Endodermal cell (in vitro differentiated cells): ENCODE data around the gene DSTN. TPM values are rescaled to one million over a fixed set of nuclear protein-coding genes. Genes with fewer than 3 reads are reported as not detected.

ENCODE experiments used
- DNase-seq: peaks from one replicate; pipeline ENCODE4 v3.0.0-alpha.2; 2017
- H3K27ac ChIP-seq: 2 replicates; pipeline ENCODE4 v1.5.1; 2013; ENCODE audit warnings: mild to moderate bottlenecking, low read depth, low read length, moderate library complexity
- H3K27me3 ChIP-seq: 2 replicates; pipeline ENCODE4 v1.6.1; 2013; ENCODE audit warnings: mild to moderate bottlenecking, low read length, moderate library complexity; ENCODE audit not compliant: insufficient read depth, control insufficient read depth, poor library complexity, severe bottlenecking
- H3K36me3 ChIP-seq: 2 replicates; pipeline ENCODE4 v1.7.0; 2013; ENCODE audit warnings: mild to moderate bottlenecking, low read length, moderate library complexity; ENCODE audit not compliant: control insufficient read depth, insufficient read depth
- H3K4me1 ChIP-seq: one replicate; pipeline ENCODE4 v1.7.0; 2013; ENCODE audit warnings: low read length; ENCODE audit not compliant: control insufficient read depth, insufficient read depth
- H3K4me3 ChIP-seq: 2 replicates; pipeline ENCODE4 v1.5.1; 2013; ENCODE audit warnings: mild to moderate bottlenecking, low read length, moderate library complexity
- H3K9ac ChIP-seq: 2 replicates; pipeline ENCODE4 v1.6.1; 2013; ENCODE audit warnings: mild to moderate bottlenecking, low read length, moderate library complexity; ENCODE audit not compliant: poor library complexity, severe bottlenecking; ENCODE audit errors: extremely low read depth
- H3K9me3 ChIP-seq: 2 replicates; pipeline ENCODE4 v1.6.1; 2013; ENCODE audit warnings: mild to moderate bottlenecking, low read length, moderate library complexity; ENCODE audit not compliant: control insufficient read depth
- H3K27ac Mint-ChIP-seq: 2 replicates; pipeline ENCODE4 v1.8.0; 2020; ENCODE audit warnings: mixed read lengths
- H3K27me3 Mint-ChIP-seq: 2 replicates; pipeline ENCODE4 v1.8.0; 2021; ENCODE audit warnings: mild to moderate bottlenecking, mixed read lengths; ENCODE audit not compliant: insufficient read depth
- H3K36me3 Mint-ChIP-seq: 2 replicates; pipeline ENCODE4 v1.8.0; 2020; ENCODE audit warnings: low read depth, mixed read lengths
- H3K4me1 Mint-ChIP-seq: 2 replicates; pipeline ENCODE4 v1.8.0; 2020; ENCODE audit warnings: mixed read lengths
- H3K4me3 Mint-ChIP-seq: 2 replicates; pipeline ENCODE4 v1.8.0; 2020; ENCODE audit warnings: mild to moderate bottlenecking, moderate library complexity, mixed read lengths
- H3K9me3 Mint-ChIP-seq: 2 replicates; pipeline ENCODE4 v1.8.0; 2020; ENCODE audit warnings: mild to moderate bottlenecking, mixed read lengths
- WGBS, 2 experiments: methylation state at CpG; one replicate each; pipeline versions ENCODE4 v1.1.5 to v1.1.7; 2013; ENCODE audit warnings: missing lambda C conversion rate in 2 of 2, mixed read lengths in 1 of 2; ENCODE audit not compliant: insufficient coverage in 1 of 2, insufficient read length in 1 of 2; 5-methylcytosine and 5-hydroxymethylcytosine counted together
- total RNA-seq, 2 donors: library from RNA; stranded (reverse); fragmentation: NEBNext Ultra II Directional in 1 of 2; extraction: Animal tissue kit (Norgen Biotek cat#: 25700) in 1 of 2; gene quantifications; 2 replicates in 1 of 2; 3 replicates in 1 of 2; pipeline ENCODE4 v1.2.1, GENCODE V29; 2021
- TF ChIP-seq, protein P1 (sequence below): fragments of 200-600 bp; sonication (generic); conservative IDR thresholded peaks from 2 replicates; pipeline ENCODE4 v1.5.0; 2021; ENCODE audit warnings: antibody characterized with exemption, mild to moderate bottlenecking

DSTN gene
- total RNA-seq, 2 donors from 2014 or later = 196 to 204 TPM

DNA sequence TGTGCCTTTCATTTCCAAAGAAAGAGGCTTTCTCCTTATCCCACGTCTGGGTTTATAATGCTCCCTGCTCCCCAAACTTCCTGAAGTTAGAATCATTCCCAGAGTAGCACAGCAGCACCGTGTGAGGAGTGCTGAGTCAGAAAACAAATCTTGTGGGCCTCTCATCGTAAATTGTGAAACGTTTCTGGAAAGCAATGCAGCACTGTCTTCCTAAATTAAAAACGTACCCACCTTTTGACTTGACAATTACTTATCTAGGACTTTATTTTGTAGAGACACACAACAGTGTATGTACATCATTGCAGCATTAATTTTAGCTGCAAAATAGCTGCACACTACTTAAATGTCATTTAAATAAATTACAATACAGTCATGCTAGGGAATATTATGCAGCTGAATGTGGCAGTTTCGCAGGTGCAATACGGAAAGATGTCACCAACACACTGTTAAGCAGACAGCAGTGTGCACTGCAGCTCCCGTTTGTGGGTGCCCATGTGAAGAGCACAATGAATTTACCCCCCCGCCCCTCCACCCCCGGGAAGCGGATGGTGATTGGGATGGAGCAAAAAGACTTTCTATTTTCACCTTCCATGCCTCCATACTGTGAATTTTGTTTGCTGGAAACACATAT lies 81.4 kb downstream of the DSTN start:
- WGBS, 2 experiments = 88 to 95% methylated on average over 7 to 11 of the region's 11 CpGs
- Histone ChIP-seq H3K27ac (no peak overlapping the region), H3K4me3 (no peak overlapping the region), H3K36me3 (peaks cover 66% of the 10 kb centered on the region), H3K9me3 (no peaks in the 10 kb centered on the region), H3K27me3 (no peaks in the 10 kb centered on the region), H3K4me1 (peaks cover 45% of the 10 kb centered on the region), H3K9ac (no peak overlapping the region)
- TF ChIP-seq, protein P1, sequence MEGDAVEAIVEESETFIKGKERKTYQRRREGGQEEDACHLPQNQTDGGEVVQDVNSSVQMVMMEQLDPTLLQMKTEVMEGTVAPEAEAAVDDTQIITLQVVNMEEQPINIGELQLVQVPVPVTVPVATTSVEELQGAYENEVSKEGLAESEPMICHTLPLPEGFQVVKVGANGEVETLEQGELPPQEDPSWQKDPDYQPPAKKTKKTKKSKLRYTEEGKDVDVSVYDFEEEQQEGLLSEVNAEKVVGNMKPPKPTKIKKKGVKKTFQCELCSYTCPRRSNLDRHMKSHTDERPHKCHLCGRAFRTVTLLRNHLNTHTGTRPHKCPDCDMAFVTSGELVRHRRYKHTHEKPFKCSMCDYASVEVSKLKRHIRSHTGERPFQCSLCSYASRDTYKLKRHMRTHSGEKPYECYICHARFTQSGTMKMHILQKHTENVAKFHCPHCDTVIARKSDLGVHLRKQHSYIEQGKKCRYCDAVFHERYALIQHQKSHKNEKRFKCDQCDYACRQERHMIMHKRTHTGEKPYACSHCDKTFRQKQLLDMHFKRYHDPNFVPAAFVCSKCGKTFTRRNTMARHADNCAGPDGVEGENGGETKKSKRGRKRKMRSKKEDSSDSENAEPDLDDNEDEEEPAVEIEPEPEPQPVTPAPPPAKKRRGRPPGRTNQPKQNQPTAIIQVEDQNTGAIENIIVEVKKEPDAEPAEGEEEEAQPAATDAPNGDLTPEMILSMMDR = no peak
- peaks cover 5% of the 10 kb centered on the region for H3K9me3 Mint-ChIP-seq
- H3K4me1 Mint-ChIP-seq = peaks cover 35% of the 10 kb centered on the region
- no peak overlapping the region for H3K4me3 Mint-ChIP-seq
- H3K36me3 Mint-ChIP-seq = peaks cover 30% of the 10 kb centered on the region
- H3K27me3 Mint-ChIP-seq = no peaks in the 10 kb centered on the region
- no peak for DNase-seq
- peak overlapping the region; percentile 28 for H3K27ac Mint-ChIP-seq

GRCh38 chr20:17651760-17652388 lies 82.0 kb downstream of the DSTN start:
- 94 to 98% methylated on average over 2 of the region's 2 CpGs for WGBS, 2 experiments
- peaks cover 66% of the 10 kb centered on the region for H3K36me3 ChIP-seq
- no peak overlapping the region for H3K4me3 ChIP-seq
- Mint-ChIP-seq H3K4me3 (no peak overlapping the region), H3K27me3 (no peaks in the 10 kb centered on the region), H3K27ac (no peak overlapping the region), H3K9me3 (peaks cover 5% of the 10 kb centered on the region), H3K4me1 (peaks cover 32% of the 10 kb centered on the region), H3K36me3 (peaks cover 28% of the 10 kb centered on the region)
- no peaks in the 10 kb centered on the region for H3K9me3 ChIP-seq
- TF ChIP-seq, protein P1 = no peak
- no peak overlapping the region for H3K27ac ChIP-seq
- peaks cover 43% of the 10 kb centered on the region for H3K4me1 ChIP-seq
- no peak for DNase-seq
- H3K27me3 ChIP-seq = no peaks in the 10 kb centered on the region
- H3K9ac ChIP-seq = no peak overlapping the region

- H3K9me3 ChIP-seq = no peaks in the 10 kb centered on the region
- WGBS, 2 experiments = 94 to 97% methylated on average over 6 to 10 of the region's 10 CpGs
- peaks cover 36% of the 10 kb centered on the region for H3K4me1 Mint-ChIP-seq
- no peak overlapping the region for H3K4me3 Mint-ChIP-seq
- TF ChIP-seq, protein P1 = no peak
- DNase-seq = no peak
- no peak overlapping the region for H3K27ac ChIP-seq
- no peaks in the 10 kb centered on the region for H3K27me3 ChIP-seq
- no peak overlapping the region for H3K4me3 ChIP-seq
- H3K36me3 ChIP-seq = peaks cover 66% of the 10 kb centered on the region
- peaks cover 30% of the 10 kb centered on the region for H3K36me3 Mint-ChIP-seq
- no peak overlapping the region for H3K27ac Mint-ChIP-seq
- H3K9me3 Mint-ChIP-seq = peaks cover 5% of the 10 kb centered on the region
- peaks cover 39% of the 10 kb centered on the region for H3K4me1 ChIP-seq
- H3K9ac ChIP-seq = no peak overlapping the region
- no peaks in the 10 kb centered on the region for H3K27me3 Mint-ChIP-seq
Observed at GRCh38 chr20:17652411-17652810, 82.5 kb downstream of the DSTN start.
